ENCODE data around the gene NRDC. TPM values are rescaled to one million over a fixed set of nuclear protein-coding genes. Genes with fewer than 3 reads are reported as not detected.

NRDC gene
- total and polyA plus RNA-seq, 9 of the 15 experiments (the other 6 are each of a cell fraction or from before 2014, with no cell fraction given) = 102 to 371 (median 201) TPM

DNA sequence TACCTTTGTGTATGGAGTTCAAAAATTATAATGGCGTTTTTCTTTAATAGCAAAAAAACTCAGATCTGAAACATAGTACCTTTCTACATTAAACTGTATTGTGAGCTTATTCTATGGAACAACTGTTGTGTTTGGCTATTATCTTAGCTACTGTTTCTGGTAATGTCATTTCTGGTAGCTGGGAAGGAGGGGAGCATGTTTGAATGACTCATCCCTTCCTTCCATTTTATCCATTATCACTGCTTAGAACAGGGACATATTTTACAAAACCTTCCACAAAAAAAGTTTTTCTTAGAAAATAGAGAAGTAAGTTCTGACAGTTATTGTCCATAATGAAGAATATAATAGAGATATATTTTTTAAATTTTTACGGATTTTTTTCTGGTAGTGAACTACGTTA is 128.3 kb downstream of the NRDC start (continued):
- TF ChIP-seq ZNF77 (CRISPR knock-in tag; IDR thresholded peaks at IDR 0.05) (no peak), ETV5 (CRISPR knock-in tag; IDR thresholded peaks at IDR 0.05; ENCODE audit: low read depth) (no peak), RBFOX2 (IDR thresholded peaks at IDR 0.05; ENCODE audit: low read depth, low read length) (no peak), ZNF282 (CRISPR knock-in tag; IDR thresholded peaks at IDR 0.05) (no peak), GTF2E2 (tag; IDR thresholded peaks at IDR 0.05) (no peak), ZBTB1 (CRISPR knock-in tag; IDR thresholded peaks at IDR 0.05; ENCODE audit: borderline replicate concordance, low read depth) (no peak), MCM7 (IDR thresholded peaks at IDR 0.05) (no peak), IRF2 (CRISPR knock-in tag; IDR thresholded peaks at IDR 0.05) (no peak), ZBTB7A (IDR thresholded peaks at IDR 0.05; ENCODE audit: borderline replicate concordance, control insufficient read depth, low read depth, low read length) (no peak), ILK (tag; IDR thresholded peaks at IDR 0.05; ENCODE audit: borderline replicate concordance, low read depth) (no peak)
- TF ChIP-seq, protein P1, sequence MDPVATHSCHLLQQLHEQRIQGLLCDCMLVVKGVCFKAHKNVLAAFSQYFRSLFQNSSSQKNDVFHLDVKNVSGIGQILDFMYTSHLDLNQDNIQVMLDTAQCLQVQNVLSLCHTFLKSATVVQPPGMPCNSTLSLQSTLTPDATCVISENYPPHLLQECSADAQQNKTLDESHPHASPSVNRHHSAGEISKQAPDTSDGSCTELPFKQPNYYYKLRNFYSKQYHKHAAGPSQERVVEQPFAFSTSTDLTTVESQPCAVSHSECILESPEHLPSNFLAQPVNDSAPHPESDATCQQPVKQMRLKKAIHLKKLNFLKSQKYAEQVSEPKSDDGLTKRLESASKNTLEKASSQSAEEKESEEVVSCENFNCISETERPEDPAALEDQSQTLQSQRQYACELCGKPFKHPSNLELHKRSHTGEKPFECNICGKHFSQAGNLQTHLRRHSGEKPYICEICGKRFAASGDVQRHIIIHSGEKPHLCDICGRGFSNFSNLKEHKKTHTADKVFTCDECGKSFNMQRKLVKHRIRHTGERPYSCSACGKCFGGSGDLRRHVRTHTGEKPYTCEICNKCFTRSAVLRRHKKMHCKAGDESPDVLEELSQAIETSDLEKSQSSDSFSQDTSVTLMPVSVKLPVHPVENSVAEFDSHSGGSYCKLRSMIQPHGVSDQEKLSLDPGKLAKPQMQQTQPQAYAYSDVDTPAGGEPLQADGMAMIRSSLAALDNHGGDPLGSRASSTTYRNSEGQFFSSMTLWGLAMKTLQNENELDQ (CRISPR knock-in tag; IDR thresholded peaks at IDR 0.05; ENCODE audit: borderline replicate concordance) = no peak
- TF ChIP-seq, protein P2, sequence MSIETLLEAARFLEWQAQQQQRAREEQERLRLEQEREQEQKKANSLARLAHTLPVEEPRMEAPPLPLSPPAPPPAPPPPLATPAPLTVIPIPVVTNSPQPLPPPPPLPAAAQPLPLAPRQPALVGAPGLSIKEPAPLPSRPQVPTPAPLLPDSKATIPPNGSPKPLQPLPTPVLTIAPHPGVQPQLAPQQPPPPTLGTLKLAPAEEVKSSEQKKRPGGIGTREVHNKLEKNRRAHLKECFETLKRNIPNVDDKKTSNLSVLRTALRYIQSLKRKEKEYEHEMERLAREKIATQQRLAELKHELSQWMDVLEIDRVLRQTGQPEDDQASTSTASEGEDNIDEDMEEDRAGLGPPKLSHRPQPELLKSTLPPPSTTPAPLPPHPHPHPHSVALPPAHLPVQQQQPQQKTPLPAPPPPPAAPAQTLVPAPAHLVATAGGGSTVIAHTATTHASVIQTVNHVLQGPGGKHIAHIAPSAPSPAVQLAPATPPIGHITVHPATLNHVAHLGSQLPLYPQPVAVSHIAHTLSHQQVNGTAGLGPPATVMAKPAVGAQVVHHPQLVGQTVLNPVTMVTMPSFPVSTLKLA (conservative IDR thresholded peaks at IDR 0.05) = peak in 1 of 2 experiments; percentile 38; a peak in 1 of 4 replicates
- TF ChIP-seq, protein P3, sequence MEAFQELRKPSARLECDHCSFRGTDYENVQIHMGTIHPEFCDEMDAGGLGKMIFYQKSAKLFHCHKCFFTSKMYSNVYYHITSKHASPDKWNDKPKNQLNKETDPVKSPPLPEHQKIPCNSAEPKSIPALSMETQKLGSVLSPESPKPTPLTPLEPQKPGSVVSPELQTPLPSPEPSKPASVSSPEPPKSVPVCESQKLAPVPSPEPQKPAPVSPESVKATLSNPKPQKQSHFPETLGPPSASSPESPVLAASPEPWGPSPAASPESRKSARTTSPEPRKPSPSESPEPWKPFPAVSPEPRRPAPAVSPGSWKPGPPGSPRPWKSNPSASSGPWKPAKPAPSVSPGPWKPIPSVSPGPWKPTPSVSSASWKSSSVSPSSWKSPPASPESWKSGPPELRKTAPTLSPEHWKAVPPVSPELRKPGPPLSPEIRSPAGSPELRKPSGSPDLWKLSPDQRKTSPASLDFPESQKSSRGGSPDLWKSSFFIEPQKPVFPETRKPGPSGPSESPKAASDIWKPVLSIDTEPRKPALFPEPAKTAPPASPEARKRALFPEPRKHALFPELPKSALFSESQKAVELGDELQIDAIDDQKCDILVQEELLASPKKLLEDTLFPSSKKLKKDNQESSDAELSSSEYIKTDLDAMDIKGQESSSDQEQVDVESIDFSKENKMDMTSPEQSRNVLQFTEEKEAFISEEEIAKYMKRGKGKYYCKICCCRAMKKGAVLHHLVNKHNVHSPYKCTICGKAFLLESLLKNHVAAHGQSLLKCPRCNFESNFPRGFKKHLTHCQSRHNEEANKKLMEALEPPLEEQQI (IDR thresholded peaks at IDR 0.05) = peak; percentile 78; the same call in 1 of the 2 replicates
- TF ChIP-seq, protein P4, sequence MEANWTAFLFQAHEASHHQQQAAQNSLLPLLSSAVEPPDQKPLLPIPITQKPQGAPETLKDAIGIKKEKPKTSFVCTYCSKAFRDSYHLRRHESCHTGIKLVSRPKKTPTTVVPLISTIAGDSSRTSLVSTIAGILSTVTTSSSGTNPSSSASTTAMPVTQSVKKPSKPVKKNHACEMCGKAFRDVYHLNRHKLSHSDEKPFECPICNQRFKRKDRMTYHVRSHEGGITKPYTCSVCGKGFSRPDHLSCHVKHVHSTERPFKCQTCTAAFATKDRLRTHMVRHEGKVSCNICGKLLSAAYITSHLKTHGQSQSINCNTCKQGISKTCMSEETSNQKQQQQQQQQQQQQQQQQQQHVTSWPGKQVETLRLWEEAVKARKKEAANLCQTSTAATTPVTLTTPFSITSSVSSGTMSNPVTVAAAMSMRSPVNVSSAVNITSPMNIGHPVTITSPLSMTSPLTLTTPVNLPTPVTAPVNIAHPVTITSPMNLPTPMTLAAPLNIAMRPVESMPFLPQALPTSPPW (CRISPR knock-in tag; IDR thresholded peaks at IDR 0.05) = peak; percentile 31; the same call in 1 of the 2 replicates
- TF ChIP-seq, protein P5, sequence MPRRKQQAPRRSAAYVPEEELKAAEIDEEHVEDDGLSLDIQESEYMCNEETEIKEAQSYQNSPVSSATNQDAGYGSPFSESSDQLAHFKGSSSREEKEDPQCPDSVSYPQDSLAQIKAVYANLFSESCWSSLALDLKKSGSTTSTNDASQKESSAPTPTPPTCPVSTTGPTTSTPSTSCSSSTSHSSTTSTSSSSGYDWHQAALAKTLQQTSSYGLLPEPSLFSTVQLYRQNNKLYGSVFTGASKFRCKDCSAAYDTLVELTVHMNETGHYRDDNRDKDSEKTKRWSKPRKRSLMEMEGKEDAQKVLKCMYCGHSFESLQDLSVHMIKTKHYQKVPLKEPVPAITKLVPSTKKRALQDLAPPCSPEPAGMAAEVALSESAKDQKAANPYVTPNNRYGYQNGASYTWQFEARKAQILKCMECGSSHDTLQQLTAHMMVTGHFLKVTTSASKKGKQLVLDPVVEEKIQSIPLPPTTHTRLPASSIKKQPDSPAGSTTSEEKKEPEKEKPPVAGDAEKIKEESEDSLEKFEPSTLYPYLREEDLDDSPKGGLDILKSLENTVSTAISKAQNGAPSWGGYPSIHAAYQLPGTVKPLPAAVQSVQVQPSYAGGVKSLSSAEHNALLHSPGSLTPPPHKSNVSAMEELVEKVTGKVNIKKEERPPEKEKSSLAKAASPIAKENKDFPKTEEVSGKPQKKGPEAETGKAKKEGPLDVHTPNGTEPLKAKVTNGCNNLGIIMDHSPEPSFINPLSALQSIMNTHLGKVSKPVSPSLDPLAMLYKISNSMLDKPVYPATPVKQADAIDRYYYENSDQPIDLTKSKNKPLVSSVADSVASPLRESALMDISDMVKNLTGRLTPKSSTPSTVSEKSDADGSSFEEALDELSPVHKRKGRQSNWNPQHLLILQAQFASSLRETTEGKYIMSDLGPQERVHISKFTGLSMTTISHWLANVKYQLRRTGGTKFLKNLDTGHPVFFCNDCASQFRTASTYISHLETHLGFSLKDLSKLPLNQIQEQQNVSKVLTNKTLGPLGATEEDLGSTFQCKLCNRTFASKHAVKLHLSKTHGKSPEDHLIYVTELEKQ (CRISPR knock-in tag; IDR thresholded peaks at IDR 0.05) = no peak
